Measurements from ENCODE around the gene SIK2.

SIK2 gene

GRCh38 chr11:111730871-111731591, 128.8 kb downstream of the SIK2 start:
- H3K4me3 ChIP-seq (ENCODE audit: low read depth, low read length) = no peak overlapping the region
- DNase-seq (ENCODE audit: low read depth, low spot score) = no peak
- CTCF ChIA-PET = interaction anchor here (1.5 kb wide), 1 partner anchor 46 kb away, joined by 3 read pairs; no protein-coding TSS in a partner anchor
- TF ChIP-seq CTCF (IDR thresholded peaks at IDR 0.05; ENCODE audit: insufficient read depth, low read length, missing control alignments) = no peak
- POLR2A ChIA-PET = no interaction called here

- no peak for DNase-seq (ENCODE audit: low read depth, low spot score)
- ChIA-PET POLR2A (no interaction called here), CTCF (interaction anchor here (1.5 kb wide), 3 partner anchors 13 to 46 kb away, joined by 3 to 5 read pairs (median 5); no protein-coding TSS in a partner anchor)
- H3K4me3 ChIP-seq (ENCODE audit: low read depth, low read length) = no peak overlapping the region
- TF ChIP-seq CTCF (IDR thresholded peaks at IDR 0.05; ENCODE audit: insufficient read depth, low read length, missing control alignments) = no peak
These were observed 129.6 kb downstream of the SIK2 start for GRCh38 chr11:111731821-111732220.

GRCh38 chr11:111733016-111733415, 130.8 kb downstream of the SIK2 start:
- ChIA-PET CTCF (interaction anchor here (0.7 to 2.8 kb wide), 10 partner anchors 11 to 145 kb away, joined by 3 to 22 read pairs (median 5); no protein-coding TSS in a partner anchor), POLR2A (interaction anchor here (0.7 to 1.2 kb wide), 2 partner anchors 10 to 14 kb away, joined by 3 to 4 read pairs; no protein-coding TSS in a partner anchor)

GRCh38 chr11:111733611-111734088, 131.4 kb downstream of the SIK2 start:
- DNase-seq (ENCODE audit: low read depth, low spot score) = no peak
- no peak overlapping the region for H3K4me3 ChIP-seq (ENCODE audit: low read depth, low read length)
- ChIA-PET CTCF (interaction anchor here (0.8 to 2.8 kb wide), 7 partner anchors 12 to 129 kb away, joined by 3 to 22 read pairs (median 5); no protein-coding TSS in a partner anchor), POLR2A (interaction anchor here (0.7 to 1.2 kb wide), 2 partner anchors 10 to 14 kb away, joined by 3 to 4 read pairs; no protein-coding TSS in a partner anchor)
- no peak for TF ChIP-seq CTCF (IDR thresholded peaks at IDR 0.05; ENCODE audit: insufficient read depth, low read length, missing control alignments)

More at GRCh38 chr11:111733016-111733415, 130.8 kb downstream of the SIK2 start:
- TF ChIP-seq CTCF (IDR thresholded peaks at IDR 0.05; ENCODE audit: insufficient read depth, low read length, missing control alignments) = no peak
- no peak overlapping the region for H3K4me3 ChIP-seq (ENCODE audit: low read depth, low read length)
- no peak for DNase-seq (ENCODE audit: low read depth, low spot score)

GRCh38 chr11:111734101-111734953, 132.1 kb downstream of the SIK2 start:
- no peak overlapping the region for H3K4me3 ChIP-seq (ENCODE audit: low read depth, low read length)
- CTCF ChIA-PET = interaction anchor here (1.1 to 2.8 kb wide), 7 partner anchors 10 to 280 kb away, joined by 3 to 22 read pairs (median 3); no protein-coding TSS in a partner anchor
- TF ChIP-seq CTCF (IDR thresholded peaks at IDR 0.05; ENCODE audit: insufficient read depth, low read length, missing control alignments) = no peak
- POLR2A ChIA-PET = interaction anchor here (0.6 to 1.2 kb wide), 2 partner anchors 11 to 203 kb away, joined by 3 read pairs; no protein-coding TSS in a partner anchor
- DNase-seq (ENCODE audit: low read depth, low spot score) = no peak
